A375 (cell line): Measurements from ENCODE around the gene PCSK5. TPM values are rescaled to one million over a fixed set of nuclear protein-coding genes. Genes with fewer than 3 reads are reported as not detected.

Source experiments
- total RNA-seq: library from RNA; depleted of rRNA; stranded (reverse); fragments of >200 nt; shearing (Covaris generic); gene quantifications from 2 replicates; pipeline ENCODE4 v1.2.3, GENCODE V29; 2014; rRNA removed

The PCSK5 gene
- total RNA-seq, result 0.53 and 0.88 TPM in 2 replicates

DNA sequence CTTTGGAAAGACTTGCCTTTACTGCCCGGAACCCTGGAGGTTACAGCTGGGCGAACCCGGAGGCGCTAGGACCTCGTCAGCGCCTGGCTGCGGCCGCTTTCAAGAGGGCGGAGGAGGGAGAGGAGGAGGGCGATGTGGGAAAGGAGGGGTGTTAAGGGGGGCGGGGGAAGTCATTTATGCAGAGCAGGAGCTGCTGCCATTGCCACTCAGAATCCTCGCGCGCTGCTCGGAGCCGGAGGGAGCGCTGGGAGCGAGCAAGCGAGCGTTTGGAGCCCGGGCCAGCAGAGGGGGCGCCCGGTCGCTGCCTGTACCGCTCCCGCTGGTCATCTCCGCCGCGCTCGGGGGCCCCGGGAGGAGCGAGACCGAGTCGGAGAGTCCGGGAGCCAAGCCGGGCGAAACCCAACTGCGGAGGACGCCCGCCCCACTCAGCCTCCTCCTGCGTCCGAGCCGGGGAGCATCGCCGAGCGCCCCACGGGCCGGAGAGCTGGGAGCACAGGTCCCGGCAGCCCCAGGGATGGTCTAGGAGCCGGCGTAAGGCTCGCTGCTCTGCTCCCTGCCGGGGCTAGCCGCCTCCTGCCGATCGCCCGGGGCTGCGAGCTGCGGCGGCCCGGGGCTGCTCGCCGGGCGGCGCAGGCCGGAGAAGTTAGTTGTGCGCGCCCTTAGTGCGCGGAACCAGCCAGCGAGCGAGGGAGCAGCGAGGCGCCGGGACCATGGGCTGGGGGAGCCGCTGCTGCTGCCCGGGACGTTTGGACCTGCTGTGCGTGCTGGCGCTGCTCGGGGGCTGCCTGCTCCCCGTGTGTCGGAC lies at the start of gene PCSK5:
TSS of gene PCSK5 (plus strand) at position 202 of the 805 bp plus-strand sequence. CDS start at position 711, 509 bp downstream.

DNA sequence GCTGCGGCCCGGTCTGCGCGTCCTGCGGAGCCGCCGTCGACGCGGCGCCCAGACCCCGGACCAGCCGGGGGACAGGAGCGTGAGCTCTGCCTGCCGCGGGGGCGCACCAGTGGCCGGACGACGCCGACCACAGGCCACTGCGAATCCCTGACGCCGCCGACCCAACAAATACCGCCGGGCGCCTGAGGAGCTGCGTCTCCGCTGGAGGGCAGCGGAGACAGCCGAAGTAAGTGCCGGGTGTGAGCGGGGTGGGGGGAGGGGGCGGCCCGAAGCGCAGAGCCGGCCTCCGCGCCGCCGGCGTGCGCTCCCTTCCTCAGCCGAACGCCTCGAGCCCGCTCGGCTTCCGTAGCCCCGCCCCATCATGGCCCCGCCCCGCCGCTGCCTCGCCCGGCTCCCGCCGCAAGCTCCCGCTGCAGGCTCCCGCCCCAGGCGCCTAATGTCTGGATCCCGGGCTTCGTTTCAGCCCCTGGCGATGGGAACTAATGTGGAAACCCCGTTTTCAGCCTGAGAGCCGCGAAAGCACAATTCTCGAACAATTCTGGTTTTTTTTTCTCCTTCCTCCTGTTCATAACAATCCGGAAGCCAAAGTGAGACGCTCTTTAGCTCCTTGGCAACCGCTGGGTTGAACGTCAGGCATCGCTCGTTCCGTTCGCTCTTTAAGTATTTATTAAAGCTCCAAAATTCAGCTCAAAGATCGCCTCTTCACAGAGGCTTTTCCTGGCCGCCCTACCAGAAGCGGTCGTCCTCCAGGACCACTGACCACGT lies 503.9 kb downstream of the PCSK5 start, which contains the start of gene RFK:
TSS of gene RFK (minus strand) at position 232 of the 765 bp plus-strand sequence. CDS start 255 bp downstream, outside the sequence.

